Stomach (tissue), 9 donors: ENCODE measurements around the gene WNK1. TPM values are rescaled to one million over a fixed set of nuclear protein-coding genes. Genes with fewer than 3 reads are reported as not detected.
A peak's percentile ranks its signal among the peaks of the same experiment; 100 is the strongest.

Experiments
- DNase-seq, 2 donors: peaks; one replicate each; pipeline versions ENCODE4 v3.0.0 to v3.0.0-alpha.2; 2013 to 2019
- H3K27ac ChIP-seq, 5 donors: fragments of 200-600 bp in 4 of 5; sonication (generic) in 4 of 5; one replicate each; pipeline ENCODE4 v1.5.1; 2013 to 2019; ENCODE audit warnings: mild to moderate bottlenecking in 1 of 5, moderate library complexity in 1 of 5
- H3K27me3 ChIP-seq, 3 donors: fragments of 200-600 bp; sonication (generic); one replicate each; pipeline ENCODE4 v1.5.1; 2017 to 2019; ENCODE audit warnings: mixed run types in 1 of 3
- H3K36me3 ChIP-seq, 4 donors: fragments of 200-600 bp; sonication (generic); 1 replicate in 3 of 4; 2 replicates in 1 of 4; pipeline ENCODE4 v1.5.1; 2016 to 2019
- H3K4me1 ChIP-seq, 4 donors: fragments of 200-600 bp; sonication (generic); one replicate each; pipeline ENCODE4 v1.5.1; 2016 to 2019
- H3K4me3 ChIP-seq, 4 donors: fragments of 200-600 bp; sonication (generic) in 3 of 4; one replicate each; pipeline ENCODE4 v1.5.1; 2016 to 2019; ENCODE audit warnings: mild to moderate bottlenecking in 1 of 4
- H3K9me3 ChIP-seq, 4 donors: fragments of 200-600 bp; sonication (generic); one replicate each; pipeline ENCODE4 v1.5.1; 2016 to 2019
- CTCF ChIP-seq, 7 experiments: fragments of 450-650 bp in 4 of 7; fragments of 200-600 bp in 3 of 7; sonication (generic) in 3 of 7; IDR thresholded peaks; one replicate each; pipeline ENCODE4 v1.5.1; 2016 to 2019; ENCODE audit warnings: antibody characterized with exemption in 7 of 7, control low read depth in 2 of 7, mild to moderate bottlenecking in 1 of 7
- EP300 ChIP-seq: sonication (generic); formaldehyde crosslinking; IDR thresholded peaks from one replicate; pipeline ENCODE4 v1.6.1; 2017; ENCODE audit warnings: antibody characterized with exemption
- POLR2A ChIP-seq, 4 donors: fragments of 450-650 bp; IDR thresholded peaks; one replicate each; pipeline ENCODE4 v1.6.1; 2016; ENCODE audit warnings: antibody characterized with exemption in 4 of 4, control low read depth in 2 of 4, mild to moderate bottlenecking in 1 of 4, moderate library complexity in 1 of 4
- POLR2AphosphoS5 ChIP-seq, 3 donors: sonication (generic); formaldehyde crosslinking; IDR thresholded peaks; one replicate each; pipeline ENCODE4 v1.6.1; 2016; ENCODE audit warnings: antibody characterized with exemption in 3 of 3
- WGBS, 5 donors: extraction: QIAGEN DNeasy Blood & Tissue Kit in 3 of 5; methylation state at CpG; one replicate each; pipeline versions ENCODE4 v1.1.5 to v1.1.7; 2013 to 2018; 5-methylcytosine and 5-hydroxymethylcytosine counted together
- intact Hi-C: fragments of 100-400 bp; cut with DNase I; formaldehyde crosslinking; loops from one replicate; pipeline ENCODE4 v1.15.1; 2023; ENCODE audit warnings: low total_unique reads
- polyA plus RNA-seq, 3 donors: library from polyadenylated mRNA; stranded (reverse); fragments of 200-250 nt; gene quantifications; one replicate each; pipeline ENCODE4 v1.2.3, GENCODE V29; 2013
- total RNA-seq, 5 donors: library from RNA; depleted of rRNA; stranded (reverse); fragments of >200 nt; gene quantifications; one replicate each; pipeline versions ENCODE4 v1.1.0 to v1.2.3, GENCODE V29; 2014 to 2016
- donor health status: healthy with polysubstance abuse.
- donor health status: Bipolar disorder and iron deficiency.
- donor health status: healthy.

The WNK1 gene
- total and polyA plus RNA-seq, 8 donors = 13.2 to 192 (median 84.5) TPM

GRCh38 chr12:753611-754472, 1.5 kb downstream of the WNK1 start:
- intact Hi-C loops = loop anchor here (10.0 kb wide), 1 partner anchor 61 kb away; no protein-coding TSS in a partner anchor
- Histone ChIP-seq H3K27me3 (no peaks in the 10 kb centered on the region), H3K4me3 (peak overlapping the region; percentile 77 to 94 (median 90)), H3K36me3 (no peaks in the 10 kb centered on the region), H3K4me1 (peaks cover 14 to 68% (median 44%) of the 10 kb centered on the region in 4 donors), H3K27ac (peak overlapping the region; percentile 94 to 99 (median 99)), H3K9me3 (no peaks in the 10 kb centered on the region)
- TF ChIP-seq CTCF (IDR thresholded peaks at IDR 0.05) = peak in 1 of 7 experiments; percentile 4
- TF ChIP-seq POLR2AphosphoS5 (IDR thresholded peaks at IDR 0.05) = no peak
- no peak for TF ChIP-seq EP300
- TF ChIP-seq POLR2A (IDR thresholded peaks at IDR 0.05) = no peak
- WGBS, 5 donors = 0 to 1% (median 0%) methylated on average over 45 to 63 of the region's 63 CpGs
- peak; percentile 51 to 77 for DNase-seq

GRCh38 chr12:754473-754820, 2.1 kb downstream of the WNK1 start:
- Histone ChIP-seq H3K27me3 (no peaks in the 10 kb centered on the region), H3K4me1 (peaks cover 14 to 74% (median 44%) of the 10 kb centered on the region in 4 donors), H3K27ac (peak overlapping the region; percentile 94 to 99 (median 99)), H3K36me3 (no peaks in the 10 kb centered on the region), H3K4me3 (peak overlapping the region; percentile 77 to 94 (median 90)), H3K9me3 (no peaks in the 10 kb centered on the region)
- peak in 1 of 2 donors; percentile 30 for DNase-seq
- WGBS, 5 donors = 0 to 3% (median 2%) methylated on average over 5 of the region's 5 CpGs
- intact Hi-C loops = loop anchor here (10.0 kb wide), 1 partner anchor 60 kb away; no protein-coding TSS in a partner anchor
- TF ChIP-seq POLR2A (IDR thresholded peaks at IDR 0.05) (no peak), POLR2AphosphoS5 (IDR thresholded peaks at IDR 0.05) (no peak), CTCF (IDR thresholded peaks at IDR 0.05) (no peak), EP300 (no peak)

GRCh38 chr12:754851-755562, 2.6 kb downstream of the WNK1 start:
- no peaks in the 10 kb centered on the region for H3K27me3 ChIP-seq
- intact Hi-C loops = loop anchor here (10.0 kb wide), 1 partner anchor 60 kb away; no protein-coding TSS in a partner anchor
- TF ChIP-seq POLR2A (IDR thresholded peaks at IDR 0.05) (no peak), CTCF (IDR thresholded peaks at IDR 0.05) (peak in 5 of 7 experiments; percentile 6 to 53 (median 41)), POLR2AphosphoS5 (IDR thresholded peaks at IDR 0.05) (no peak), EP300 (no peak)
- peak overlapping the region in 4 of 5 donors; percentile 99 for H3K27ac ChIP-seq
- DNase-seq = peak in 1 of 2 donors; percentile 54
- H3K4me3 ChIP-seq = peak overlapping the region; percentile 77 to 94 (median 90)
- H3K9me3 ChIP-seq = no peaks in the 10 kb centered on the region
- H3K4me1 ChIP-seq = peaks cover 14 to 75% (median 42%) of the 10 kb centered on the region in 4 donors
- no peaks in the 10 kb centered on the region for H3K36me3 ChIP-seq
- 2 to 4% (median 2%) methylated on average over 7 of the region's 7 CpGs for WGBS, 5 donors

GRCh38 chr12:759628-760027, 7.2 kb downstream of the WNK1 start:
- intact Hi-C loops = loop anchor here (10.0 kb wide), 1 partner anchor 55 kb away; no protein-coding TSS in a partner anchor
- H3K4me1 ChIP-seq = peaks cover 7 to 81% (median 22%) of the 10 kb centered on the region in 4 donors
- no peak overlapping the region for H3K4me3 ChIP-seq
- no peaks in the 10 kb centered on the region for H3K9me3 ChIP-seq
- no peak overlapping the region for H3K27ac ChIP-seq
- WGBS, 5 donors = 52 to 75% (median 60%) methylated on average over 1 of the region's 1 CpG
- H3K27me3 ChIP-seq = no peaks in the 10 kb centered on the region
- H3K36me3 ChIP-seq = peaks cover 0 to 9% (median 0%) of the 10 kb centered on the region in 4 donors
- TF ChIP-seq CTCF (IDR thresholded peaks at IDR 0.05) (no peak), POLR2AphosphoS5 (IDR thresholded peaks at IDR 0.05) (no peak), POLR2A (IDR thresholded peaks at IDR 0.05) (no peak), EP300 (no peak)
- no peak for DNase-seq
